GM10266 (cell line): ENCODE measurements around the gene GCLM.

Experiments
- DNase-seq: peaks from one replicate; pipeline ENCODE4 v3.0.0; 2012; ENCODE audit errors: extremely low spot score
- TF ChIP-seq, protein P1 (sequence below): IDR thresholded peaks from 2 replicates; pipeline ENCODE4 v1.5.1; 2012; ENCODE audit warnings: mild to moderate bottlenecking, low read depth; ENCODE audit not compliant: control insufficient read depth, insufficient read depth; ENCODE audit errors: missing control alignments

GCLM gene

GRCh38 chr1:93905734-93906133 lies 3.5 kb downstream of the GCLM start:
- TF ChIP-seq, protein P1, sequence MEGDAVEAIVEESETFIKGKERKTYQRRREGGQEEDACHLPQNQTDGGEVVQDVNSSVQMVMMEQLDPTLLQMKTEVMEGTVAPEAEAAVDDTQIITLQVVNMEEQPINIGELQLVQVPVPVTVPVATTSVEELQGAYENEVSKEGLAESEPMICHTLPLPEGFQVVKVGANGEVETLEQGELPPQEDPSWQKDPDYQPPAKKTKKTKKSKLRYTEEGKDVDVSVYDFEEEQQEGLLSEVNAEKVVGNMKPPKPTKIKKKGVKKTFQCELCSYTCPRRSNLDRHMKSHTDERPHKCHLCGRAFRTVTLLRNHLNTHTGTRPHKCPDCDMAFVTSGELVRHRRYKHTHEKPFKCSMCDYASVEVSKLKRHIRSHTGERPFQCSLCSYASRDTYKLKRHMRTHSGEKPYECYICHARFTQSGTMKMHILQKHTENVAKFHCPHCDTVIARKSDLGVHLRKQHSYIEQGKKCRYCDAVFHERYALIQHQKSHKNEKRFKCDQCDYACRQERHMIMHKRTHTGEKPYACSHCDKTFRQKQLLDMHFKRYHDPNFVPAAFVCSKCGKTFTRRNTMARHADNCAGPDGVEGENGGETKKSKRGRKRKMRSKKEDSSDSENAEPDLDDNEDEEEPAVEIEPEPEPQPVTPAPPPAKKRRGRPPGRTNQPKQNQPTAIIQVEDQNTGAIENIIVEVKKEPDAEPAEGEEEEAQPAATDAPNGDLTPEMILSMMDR: no peak
- DNase-seq: no peak

DNA sequence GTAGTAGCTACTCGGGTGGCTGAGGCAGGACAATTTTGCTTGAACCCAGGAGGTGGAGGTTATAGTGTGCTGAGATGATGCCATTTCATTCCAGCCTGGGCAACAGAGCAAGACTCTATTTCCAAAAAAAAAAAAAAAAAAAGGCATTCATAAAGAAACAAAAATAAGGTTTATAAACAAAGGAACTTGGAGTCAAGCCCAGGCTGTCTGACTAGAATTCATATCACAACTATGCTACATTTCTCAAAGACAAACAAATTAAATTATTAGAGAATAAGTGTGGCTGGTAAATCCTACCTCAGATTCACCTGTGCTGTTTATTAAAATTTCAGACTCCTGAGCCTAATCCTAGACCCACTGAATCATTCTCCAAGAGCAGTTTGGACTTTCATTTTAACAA lies 4.2 kb downstream of the GCLM start:
- TF ChIP-seq, protein P1: no peak

DNA sequence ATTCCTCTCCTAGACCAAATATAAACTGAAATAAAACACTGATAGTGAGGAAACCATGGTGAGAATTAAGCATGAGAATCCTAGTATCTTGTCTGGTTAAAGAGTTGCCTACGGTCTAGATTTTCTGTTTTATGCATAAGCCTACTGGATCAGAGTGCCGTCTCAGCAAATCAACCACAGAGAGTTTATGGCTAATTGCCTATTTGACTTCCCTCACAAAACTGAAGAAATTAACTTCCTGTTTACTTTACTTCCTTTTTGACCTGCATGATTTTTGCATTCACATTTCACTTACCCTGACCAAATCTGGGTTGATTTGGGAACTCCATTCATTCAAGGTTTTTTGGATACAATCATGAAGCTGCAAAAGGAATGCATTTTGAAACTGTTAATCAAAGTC lies 5.0 kb downstream of the GCLM start:
- TF ChIP-seq, protein P1: no peak
- no peak for DNase-seq

More for the DNA sequence above, 4.2 kb downstream of the GCLM start:
- no peak for DNase-seq

DNA sequence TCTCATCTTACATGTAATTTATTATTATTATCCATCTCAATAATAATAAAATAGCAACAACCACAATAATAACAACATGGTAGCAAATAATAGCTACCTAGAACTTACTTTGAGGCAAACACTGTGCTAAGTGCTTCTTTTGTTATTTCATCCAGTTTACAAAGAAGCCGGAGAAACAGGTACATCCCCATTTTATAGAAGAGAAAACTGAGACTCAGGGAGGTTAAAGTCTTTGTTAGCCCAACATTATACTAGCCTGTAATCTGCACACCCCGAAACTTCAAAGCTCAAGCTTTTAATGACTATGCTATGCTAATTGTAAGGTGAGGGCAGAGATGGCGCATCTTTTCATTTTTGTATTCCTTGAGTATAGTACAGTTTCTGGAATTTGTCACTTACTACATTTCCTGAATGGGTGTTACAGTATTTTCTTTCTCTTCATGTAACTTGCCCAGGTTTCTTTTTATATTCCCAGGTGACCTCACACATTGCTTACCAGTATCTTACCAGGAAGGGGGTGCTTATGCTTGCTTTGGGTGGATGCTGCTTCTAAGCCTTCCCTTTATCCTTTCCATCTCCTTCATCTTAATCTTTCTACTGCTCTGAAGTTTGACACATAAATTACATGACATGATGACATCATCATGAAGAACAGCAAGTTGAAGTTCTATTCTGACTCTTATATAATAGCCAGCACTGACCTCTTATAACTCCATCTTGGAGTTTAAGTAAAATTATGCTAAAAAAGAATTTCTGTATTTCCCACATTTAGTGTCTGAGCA lies 8.3 kb downstream of the GCLM start:
- no peak for DNase-seq
- TF ChIP-seq, protein P1: no peak

DNA sequence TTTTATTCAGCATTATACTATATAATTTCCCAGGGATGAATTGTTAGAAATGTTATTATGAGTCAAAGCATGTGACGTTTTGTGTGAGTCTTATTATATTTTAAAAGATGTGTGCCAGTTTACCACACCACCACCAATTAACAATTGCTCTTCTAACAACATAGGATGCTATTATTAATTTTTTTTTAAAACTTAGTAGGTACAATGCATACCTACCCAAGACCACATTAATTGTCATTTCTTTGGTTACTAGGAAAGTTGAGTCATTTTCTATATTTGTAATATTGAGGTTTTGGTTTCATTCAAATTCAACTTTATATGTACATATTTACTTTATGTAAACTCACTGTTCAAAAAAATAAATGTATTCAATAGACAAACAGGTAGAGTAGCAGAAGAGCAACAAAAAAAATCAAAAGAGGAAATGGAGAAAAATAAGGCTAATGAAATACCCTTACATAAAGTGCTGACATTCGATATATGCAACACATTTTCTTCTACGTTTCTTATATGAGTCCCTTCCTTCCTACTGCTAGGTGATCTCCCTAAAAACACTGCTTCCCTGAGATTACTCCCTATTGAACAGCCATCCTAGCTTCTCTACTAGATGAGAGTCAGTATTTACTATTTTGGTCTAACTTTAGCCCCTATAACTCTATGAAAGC lies 9.6 kb downstream of the GCLM start:
- TF ChIP-seq, protein P1: no peak
- DNase-seq: no peak

DNA sequence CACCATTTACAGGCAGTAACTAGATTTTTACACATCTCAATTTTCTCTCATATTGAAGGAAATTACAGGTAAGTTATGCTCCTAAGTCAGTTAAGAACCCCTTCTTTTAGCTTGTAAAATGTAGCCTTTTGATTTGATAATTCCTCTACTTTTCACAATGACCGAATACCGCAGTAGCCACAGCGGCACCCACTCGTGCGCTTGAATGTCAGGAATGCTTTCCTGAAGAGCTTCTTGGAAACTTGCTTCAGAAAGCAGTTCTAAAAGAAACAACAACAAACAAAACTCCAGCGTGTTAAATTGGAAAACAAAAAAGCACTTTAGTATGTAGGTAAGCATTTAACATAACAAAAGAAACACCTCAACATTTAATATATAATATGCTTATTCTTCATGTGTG lies 20.3 kb downstream of the GCLM start:
- no peak for DNase-seq
- TF ChIP-seq, protein P1: no peak

- DNase-seq: no peak
- TF ChIP-seq, protein P1: no peak
These were observed 27.0 kb downstream of the GCLM start for GRCh38 chr1:93882269-93882668.
